Putamen (tissue), 1 donor: ENCODE measurements around the gene GRIK1.
A peak's percentile ranks its signal among the peaks of the same experiment; 100 is the strongest.

Source experiments
- DNase-seq: peaks from one replicate; pipeline ENCODE4 v3.0.0-alpha.2; 2016; ENCODE audit warnings: low spot score

The GRIK1 gene

GRCh38 chr21:29786496-29787360, 153.1 kb downstream of the GRIK1 start:
- DNase-seq: no peak

GRCh38 chr21:29777160-29777559, 162.6 kb downstream of the GRIK1 start:
- DNase-seq: no peak

- DNase-seq: no peak
Observed at GRCh38 chr21:29775462-29775861, 164.3 kb downstream of the GRIK1 start.

- DNase-seq: no peak
Observed at GRCh38 chr21:29771491-29772066, 168.2 kb downstream of the GRIK1 start.

GRCh38 chr21:29763674-29764073, 176.1 kb downstream of the GRIK1 start:
- no peak for DNase-seq

- no peak for DNase-seq
Observed at GRCh38 chr21:29762570-29763082, 177.2 kb downstream of the GRIK1 start.

- no peak for DNase-seq
Observed at GRCh38 chr21:29753216-29753615, 186.6 kb downstream of the GRIK1 start.

GRCh38 chr21:29751473-29752185, 188.2 kb downstream of the GRIK1 start:
- no peak for DNase-seq

GRCh38 chr21:29749957-29750356, 189.8 kb downstream of the GRIK1 start:
- no peak for DNase-seq

GRCh38 chr21:29749223-29749622, 190.6 kb downstream of the GRIK1 start:
- DNase-seq: no peak

- DNase-seq: no peak
Observed at GRCh38 chr21:29748391-29749167, 191.2 kb downstream of the GRIK1 start.

GRCh38 chr21:29741761-29742160, 198.0 kb downstream of the GRIK1 start:
- no peak for DNase-seq

- no peak for DNase-seq
Observed at GRCh38 chr21:29739176-29739575, 200.6 kb downstream of the GRIK1 start.

- DNase-seq: no peak
Observed at GRCh38 chr21:29738730-29739129, 201.1 kb downstream of the GRIK1 start.

- DNase-seq: peak; percentile 29
Observed at GRCh38 chr21:29737186-29737585, 202.6 kb downstream of the GRIK1 start.

- DNase-seq: no peak
Observed at GRCh38 chr21:29730281-29730680, 209.5 kb downstream of the GRIK1 start.

- no peak for DNase-seq
Observed at GRCh38 chr21:29726044-29726443, 213.8 kb downstream of the GRIK1 start.

GRCh38 chr21:29725025-29725736, 214.6 kb downstream of the GRIK1 start:
- no peak for DNase-seq

GRCh38 chr21:29721964-29722363, 217.8 kb downstream of the GRIK1 start:
- no peak for DNase-seq

GRCh38 chr21:29721221-29721620, 218.6 kb downstream of the GRIK1 start:
- DNase-seq: no peak

GRCh38 chr21:29719521-29719920, 220.3 kb downstream of the GRIK1 start:
- no peak for DNase-seq
